ENCODE data around the gene GPR39. TPM values are rescaled to one million over a fixed set of nuclear protein-coding genes. Genes with fewer than 3 reads are reported as not detected.

GPR39 gene
- total RNA-seq, 1 donor from 2014 or later, result 7.1 TPM

DNA sequence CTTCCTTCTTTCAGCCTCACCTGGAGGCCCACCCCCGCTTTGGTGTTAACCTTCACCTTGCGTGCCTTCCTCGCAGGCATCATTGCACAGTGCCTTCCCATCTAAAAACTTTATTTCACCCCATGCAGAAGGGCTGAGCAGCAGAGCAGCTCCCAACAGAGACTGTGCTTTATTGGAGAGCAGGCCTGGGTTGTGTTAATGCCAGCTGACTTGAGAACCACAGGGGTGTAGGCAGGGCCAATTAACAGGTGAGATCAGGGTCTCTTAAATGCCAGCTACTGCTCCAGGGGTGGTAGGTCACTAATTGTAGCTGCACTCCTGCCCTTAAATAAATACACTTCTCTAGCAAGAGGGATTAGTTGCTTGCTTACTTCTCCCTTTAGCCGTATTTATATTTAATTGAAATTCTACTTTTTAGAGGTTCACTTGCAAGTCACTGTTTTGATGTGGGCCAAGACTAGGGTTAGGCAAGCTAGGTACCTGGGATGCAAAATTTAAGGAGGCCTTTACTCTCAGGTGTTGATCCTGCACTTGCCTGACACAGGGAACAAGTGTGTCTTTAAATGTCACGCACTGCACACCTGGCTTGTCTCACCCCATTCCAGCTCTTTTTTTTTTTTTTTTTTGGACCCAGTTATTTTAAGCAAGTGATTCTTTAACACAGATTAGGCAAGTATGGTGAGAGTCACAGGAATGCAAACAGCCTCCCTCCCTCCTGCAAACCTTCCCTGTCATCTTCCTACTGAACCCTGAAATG is 198.9 kb downstream of the GPR39 start:
- no peak for FAIRE-seq
- no peaks in the 10 kb centered on the region for H3K27me3 ChIP-seq (ENCODE audit: control insufficient read depth, insufficient read depth, low read length)

DNA sequence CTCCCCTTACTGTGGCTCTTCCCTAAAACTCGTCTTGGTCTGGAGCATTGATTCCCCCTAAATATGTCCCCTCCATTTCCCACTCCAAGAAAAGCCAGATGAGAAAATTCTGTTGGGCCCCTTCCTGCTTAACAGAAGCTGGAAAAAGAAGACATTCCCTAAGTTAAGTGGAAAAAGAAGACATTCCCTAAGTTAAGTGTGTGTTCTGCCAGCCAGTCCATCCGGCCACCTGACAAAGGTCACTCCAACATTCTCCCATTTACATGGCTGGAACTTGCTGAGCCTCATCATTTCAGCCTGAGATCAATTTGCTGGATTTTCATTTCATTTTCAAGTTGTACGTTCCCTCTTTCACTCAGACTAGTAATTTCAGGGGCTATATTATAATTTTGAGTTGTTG is 201.4 kb downstream of the GPR39 start:
- DNase-seq (ENCODE audit: low read depth), result no peak
- TF ChIP-seq, protein P1, sequence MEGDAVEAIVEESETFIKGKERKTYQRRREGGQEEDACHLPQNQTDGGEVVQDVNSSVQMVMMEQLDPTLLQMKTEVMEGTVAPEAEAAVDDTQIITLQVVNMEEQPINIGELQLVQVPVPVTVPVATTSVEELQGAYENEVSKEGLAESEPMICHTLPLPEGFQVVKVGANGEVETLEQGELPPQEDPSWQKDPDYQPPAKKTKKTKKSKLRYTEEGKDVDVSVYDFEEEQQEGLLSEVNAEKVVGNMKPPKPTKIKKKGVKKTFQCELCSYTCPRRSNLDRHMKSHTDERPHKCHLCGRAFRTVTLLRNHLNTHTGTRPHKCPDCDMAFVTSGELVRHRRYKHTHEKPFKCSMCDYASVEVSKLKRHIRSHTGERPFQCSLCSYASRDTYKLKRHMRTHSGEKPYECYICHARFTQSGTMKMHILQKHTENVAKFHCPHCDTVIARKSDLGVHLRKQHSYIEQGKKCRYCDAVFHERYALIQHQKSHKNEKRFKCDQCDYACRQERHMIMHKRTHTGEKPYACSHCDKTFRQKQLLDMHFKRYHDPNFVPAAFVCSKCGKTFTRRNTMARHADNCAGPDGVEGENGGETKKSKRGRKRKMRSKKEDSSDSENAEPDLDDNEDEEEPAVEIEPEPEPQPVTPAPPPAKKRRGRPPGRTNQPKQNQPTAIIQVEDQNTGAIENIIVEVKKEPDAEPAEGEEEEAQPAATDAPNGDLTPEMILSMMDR (IDR thresholded peaks at IDR 0.05; ENCODE audit: insufficient read depth, low read length, severe bottlenecking), result no peak
- FAIRE-seq, result no peak
- H3K27me3 ChIP-seq (ENCODE audit: control insufficient read depth, insufficient read depth, low read length), result no peaks in the 10 kb centered on the region
- H3K36me3 ChIP-seq (ENCODE audit: control insufficient read depth, insufficient read depth, low read length), result no peaks in the 10 kb centered on the region
- no peak overlapping the region for H3K4me3 ChIP-seq (ENCODE audit: low read depth, low read length)

More for the DNA sequence above, 198.9 kb downstream of the GPR39 start:
- H3K36me3 ChIP-seq (ENCODE audit: control insufficient read depth, insufficient read depth, low read length), result no peaks in the 10 kb centered on the region
- H3K4me3 ChIP-seq (ENCODE audit: low read depth, low read length), result no peak overlapping the region
- no peak for DNase-seq (ENCODE audit: low read depth)
- TF ChIP-seq, protein P1 (IDR thresholded peaks at IDR 0.05; ENCODE audit: insufficient read depth, low read length, severe bottlenecking), result no peak

DNA sequence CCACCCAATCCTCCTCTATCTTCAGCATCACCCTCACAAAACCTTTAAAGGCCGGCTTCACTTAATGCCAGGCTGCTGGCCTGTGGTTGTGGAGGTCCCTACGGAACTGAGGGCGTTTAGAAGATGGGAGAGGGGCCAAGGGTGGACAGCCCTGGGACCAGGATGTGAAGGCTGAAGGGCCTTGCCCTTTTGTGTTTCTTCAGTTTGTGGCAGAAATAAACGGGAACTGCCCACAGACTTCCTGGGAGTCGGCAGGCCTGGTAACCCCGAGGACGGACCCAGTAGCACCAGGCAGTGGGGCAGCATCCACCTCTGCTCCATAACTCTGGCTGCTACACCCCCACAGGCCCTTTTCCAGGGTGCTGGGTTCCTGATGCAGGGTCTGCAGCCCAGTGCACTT is 202.1 kb downstream of the GPR39 start:
- DNase-seq (ENCODE audit: low read depth) (no peak), FAIRE-seq (no peak)
- TF ChIP-seq, protein P1 (IDR thresholded peaks at IDR 0.05; ENCODE audit: insufficient read depth, low read length, severe bottlenecking), result no peak
- Histone ChIP-seq H3K27me3 (ENCODE audit: control insufficient read depth, insufficient read depth, low read length) (no peaks in the 10 kb centered on the region), H3K4me3 (ENCODE audit: low read depth, low read length) (no peak overlapping the region), H3K36me3 (ENCODE audit: control insufficient read depth, insufficient read depth, low read length) (no peaks in the 10 kb centered on the region)

DNA sequence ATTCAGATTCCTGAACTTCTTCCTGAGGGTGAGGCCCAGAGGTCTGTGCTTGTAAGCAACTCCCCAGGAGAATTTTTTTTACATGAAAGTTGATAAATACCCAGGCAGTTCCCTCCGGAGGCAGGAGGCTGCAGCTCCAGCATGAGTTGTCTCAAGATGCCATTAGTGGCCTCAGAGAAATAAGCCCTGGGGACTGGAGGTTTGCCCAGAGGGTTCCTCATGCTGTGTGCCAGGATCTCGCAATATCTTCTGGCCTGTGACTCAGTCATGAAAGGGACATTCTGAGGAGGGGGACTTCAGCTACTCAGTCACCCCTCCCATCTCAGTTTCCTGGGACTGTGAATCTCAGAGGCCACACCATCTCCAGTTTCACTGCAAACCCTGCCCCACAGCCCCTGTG is 203.5 kb downstream of the GPR39 start:
- peak; percentile 13 for DNase-seq (ENCODE audit: low read depth)
- Histone ChIP-seq H3K4me3 (ENCODE audit: low read depth, low read length) (no peak overlapping the region), H3K36me3 (ENCODE audit: control insufficient read depth, insufficient read depth, low read length) (no peaks in the 10 kb centered on the region), H3K27me3 (ENCODE audit: control insufficient read depth, insufficient read depth, low read length) (no peaks in the 10 kb centered on the region)
- FAIRE-seq, result peak; percentile 83
- TF ChIP-seq, protein P1 (IDR thresholded peaks at IDR 0.05; ENCODE audit: insufficient read depth, low read length, severe bottlenecking), result no peak

DNA sequence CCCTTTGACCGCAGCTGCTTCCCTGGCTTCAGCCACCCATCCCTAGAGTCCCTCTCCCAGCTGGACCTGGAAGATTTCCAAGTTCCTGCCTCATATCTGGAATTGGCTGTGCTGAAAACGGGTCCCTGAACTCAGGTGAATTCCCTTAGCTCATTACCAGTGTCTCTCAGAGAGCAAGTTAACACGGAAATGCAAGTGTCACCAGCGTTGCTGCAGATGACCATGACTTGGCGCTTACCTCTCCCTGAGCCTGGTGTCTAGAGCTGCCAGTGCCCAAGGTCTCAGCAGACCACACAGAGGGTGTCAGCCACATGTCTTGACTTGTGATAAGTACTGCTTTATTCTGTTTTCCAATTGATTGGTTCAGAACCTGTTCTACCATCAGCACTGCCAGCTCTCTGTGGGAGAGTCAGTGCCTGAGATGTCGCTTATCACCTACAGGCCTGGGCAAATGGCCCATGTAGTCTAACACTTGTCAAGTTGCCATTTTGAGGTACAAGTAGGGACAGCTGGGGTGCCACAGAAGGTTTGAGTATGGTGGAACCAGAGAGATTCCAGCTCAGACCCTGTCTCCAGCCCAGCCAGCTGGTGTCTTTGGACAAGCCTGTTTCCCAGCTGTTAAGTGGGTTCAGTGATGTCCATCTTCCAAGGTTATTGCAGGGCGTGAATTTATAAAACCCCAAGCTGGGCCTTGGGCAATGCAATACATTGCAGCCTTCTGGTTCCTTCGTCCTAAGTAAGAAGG is 204.7 kb downstream of the GPR39 start:
- DNase-seq (ENCODE audit: low read depth) (peak; percentile 37), FAIRE-seq (no peak)
- TF ChIP-seq, protein P1 (IDR thresholded peaks at IDR 0.05; ENCODE audit: insufficient read depth, low read length, severe bottlenecking), result no peak
- Histone ChIP-seq H3K36me3 (ENCODE audit: control insufficient read depth, insufficient read depth, low read length) (no peaks in the 10 kb centered on the region), H3K27me3 (ENCODE audit: control insufficient read depth, insufficient read depth, low read length) (no peaks in the 10 kb centered on the region), H3K4me3 (ENCODE audit: low read depth, low read length) (no peak overlapping the region)

All from bronchial epithelial cell (primary cell).